H4 (cell line): Measurements from ENCODE around the gene PDE11A. TPM values are rescaled to one million over a fixed set of nuclear protein-coding genes. Genes with fewer than 3 reads are reported as not detected.
A peak's percentile ranks its signal among the peaks of the same experiment; 100 is the strongest.

Experiments
- DNase-seq: peaks from one replicate; pipeline ENCODE4 v3.0.0-alpha.2; 2015; ENCODE audit warnings: low spot score
- total RNA-seq: library from RNA; depleted of rRNA; stranded (reverse); fragments of >200 nt; shearing (Covaris generic); gene quantifications from 2 replicates; pipeline ENCODE4 v1.2.3, GENCODE V29; 2014

Gene PDE11A
- total RNA-seq, 1 experiment from 2014 or later, result 0.60 TPM

GRCh38 chr2:177923323-177923722, 149.3 kb downstream of the PDE11A start:
- DNase-seq, result no peak

- no peak for DNase-seq
Observed at GRCh38 chr2:177921726-177922125, 150.9 kb downstream of the PDE11A start.

DNA sequence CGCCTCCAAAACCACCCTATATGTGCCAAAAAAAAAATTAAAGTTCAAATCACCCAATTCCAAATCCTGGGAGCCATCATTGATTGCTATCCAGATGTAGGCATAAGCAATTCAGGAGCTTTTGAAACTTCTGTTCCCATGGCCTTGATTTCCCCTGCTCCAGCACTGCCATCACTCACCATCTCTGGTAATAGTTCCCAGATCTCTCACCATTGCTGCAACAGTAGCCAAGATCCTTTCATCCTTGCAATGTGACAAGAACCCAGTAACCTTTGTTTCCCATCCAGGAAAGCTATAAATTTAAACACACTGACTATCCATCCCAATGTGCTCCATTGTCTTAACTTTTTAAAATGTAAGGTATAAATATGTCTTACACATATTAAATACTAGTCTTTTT, 155.4 kb downstream of the PDE11A start:
- DNase-seq, result no peak

GRCh38 chr2:177916342-177916741, 156.2 kb downstream of the PDE11A start:
- no peak for DNase-seq

DNA sequence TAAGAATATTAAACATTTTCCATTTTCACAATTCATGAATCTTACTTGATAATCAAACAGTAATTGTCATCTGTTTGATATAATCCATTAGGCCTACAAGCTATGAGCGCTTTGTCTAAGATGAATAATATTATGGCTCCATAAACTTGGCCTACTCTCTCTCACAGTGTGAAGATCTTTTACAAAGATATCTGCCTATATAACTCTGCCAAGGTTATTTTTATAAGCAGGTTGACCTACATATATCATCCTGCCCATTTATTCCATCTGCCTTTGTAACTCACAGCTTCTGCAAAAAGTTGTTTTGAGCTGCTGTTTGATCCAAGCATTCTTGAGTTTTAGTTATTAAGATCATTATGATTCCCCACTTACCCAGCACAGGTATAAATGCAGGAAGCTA, 158.3 kb downstream of the PDE11A start:
- no peak for DNase-seq

DNA sequence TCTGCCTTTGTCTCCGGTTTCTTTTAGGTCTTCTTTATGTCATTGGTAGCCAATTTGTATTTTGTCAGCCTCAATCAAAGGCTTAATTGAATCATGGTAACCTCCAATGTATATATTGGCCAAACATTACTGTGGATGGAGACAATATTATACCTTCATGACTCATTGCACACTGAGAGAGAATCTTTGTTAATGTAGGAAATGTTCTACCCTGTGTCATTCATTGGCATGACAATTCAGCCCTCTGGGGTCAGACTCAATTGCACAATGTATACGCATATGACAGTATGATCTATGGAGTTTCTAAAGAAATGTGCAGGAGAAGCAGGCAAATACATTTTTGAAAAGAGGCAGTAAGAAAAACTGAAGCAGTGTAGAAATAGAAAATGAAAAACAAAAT, 162.6 kb downstream of the PDE11A start:
- no peak for DNase-seq

DNA sequence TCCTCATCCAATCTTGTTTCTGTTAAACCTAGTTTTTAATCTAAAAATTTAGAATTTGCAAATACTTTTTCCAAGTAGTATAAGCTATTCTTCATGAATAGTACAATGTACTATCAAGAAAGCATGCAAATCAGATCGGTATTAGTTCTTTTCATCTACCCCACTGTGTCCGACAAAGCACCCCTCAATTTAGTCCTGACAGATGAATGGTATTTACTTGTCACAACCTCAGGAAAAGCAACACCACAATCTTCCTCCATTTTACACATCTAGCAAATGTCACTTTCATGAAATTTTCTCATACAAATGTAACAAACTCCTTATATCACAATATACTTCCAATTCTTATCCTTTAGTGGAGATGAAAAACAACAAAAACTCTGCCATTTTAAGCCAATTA, 163.8 kb downstream of the PDE11A start:
- no peak for DNase-seq

GRCh38 chr2:177908182-177908581, 164.4 kb downstream of the PDE11A start:
- no peak for DNase-seq

DNA sequence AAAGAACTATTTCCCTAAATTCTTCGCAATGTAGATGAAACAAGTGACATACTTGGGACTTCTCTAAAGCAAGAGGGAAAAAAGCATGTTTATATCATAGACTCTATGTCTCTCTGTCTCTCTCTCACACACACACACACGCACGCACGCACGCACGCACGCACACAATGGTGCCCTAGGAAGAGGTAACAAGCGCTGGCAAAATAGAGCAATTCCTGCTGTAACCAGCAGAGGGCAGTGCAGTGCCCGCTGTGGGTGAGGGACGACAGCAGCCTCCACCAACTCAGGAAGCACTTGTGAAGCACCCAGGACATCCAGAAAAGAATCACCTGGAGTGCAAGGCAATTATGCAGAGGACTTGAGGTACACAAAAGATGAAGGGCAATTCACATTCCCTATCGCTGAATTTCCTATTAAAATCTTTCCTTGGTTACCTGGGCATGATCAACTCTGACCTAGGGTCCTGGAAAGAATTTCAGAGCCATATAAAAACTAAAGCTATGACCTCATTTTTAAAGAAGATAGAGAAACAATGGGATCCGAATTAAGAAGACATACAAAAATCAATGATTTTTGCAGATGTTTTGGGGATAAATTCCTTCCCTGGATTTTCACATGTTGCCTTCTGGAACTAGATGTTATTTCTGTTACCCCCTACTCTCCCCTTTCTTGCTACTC, 166.4 kb downstream of the PDE11A start:
- peak; percentile 56 for DNase-seq

- DNase-seq, result no peak
Observed at GRCh38 chr2:177905640-177906039, 166.9 kb downstream of the PDE11A start.

GRCh38 chr2:177902395-177903163, 170.0 kb downstream of the PDE11A start:
- no peak for DNase-seq

GRCh38 chr2:177900082-177900481, 172.5 kb downstream of the PDE11A start:
- DNase-seq, result no peak

DNA sequence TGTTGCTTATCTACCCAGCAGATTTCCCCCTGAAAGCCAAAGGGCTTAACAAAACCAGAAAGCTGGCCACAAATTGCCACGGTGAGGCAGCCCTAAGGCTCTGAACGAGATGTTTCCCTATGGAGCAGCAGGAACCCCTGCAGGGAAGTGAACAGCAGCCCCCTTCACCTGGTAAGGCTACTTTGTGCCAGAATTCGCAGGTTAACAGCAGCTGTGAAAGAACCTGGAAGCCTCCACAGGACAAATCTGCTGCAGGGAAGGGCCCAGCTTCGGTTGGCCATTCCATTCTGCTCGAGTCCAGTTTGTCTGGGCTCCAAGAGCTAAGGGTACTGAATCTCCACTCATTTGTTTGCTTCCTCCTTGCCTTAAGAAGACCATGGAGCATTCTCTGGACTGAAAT, 175.3 kb downstream of the PDE11A start:
- no peak for DNase-seq

GRCh38 chr2:177896587-177896986, 176.0 kb downstream of the PDE11A start:
- no peak for DNase-seq

- DNase-seq, result no peak
Observed at GRCh38 chr2:177894546-177894945, 178.0 kb downstream of the PDE11A start.

- no peak for DNase-seq
Observed at GRCh38 chr2:177893880-177894279, 178.7 kb downstream of the PDE11A start.

- DNase-seq, result no peak
Observed at GRCh38 chr2:177891533-177891932, 181.0 kb downstream of the PDE11A start.

- no peak for DNase-seq
Observed at GRCh38 chr2:177889818-177890460, 182.6 kb downstream of the PDE11A start.

- DNase-seq, result no peak
Observed at GRCh38 chr2:177888581-177888980, 184.0 kb downstream of the PDE11A start.

- no peak for DNase-seq
Observed at GRCh38 chr2:177887722-177888121, 184.9 kb downstream of the PDE11A start.

GRCh38 chr2:177886824-177887223, 185.8 kb downstream of the PDE11A start:
- no peak for DNase-seq

GRCh38 chr2:177885828-177886466, 186.6 kb downstream of the PDE11A start:
- DNase-seq, result no peak
